SH-SY5Y (cell line): ENCODE measurements around the gene PTTG1IP.

ENCODE experiments used
- GATA2 ChIP-seq: IDR thresholded peaks from 2 replicates; pipeline ENCODE4 v1.6.1; 2011; ENCODE audit warnings: mild to moderate bottlenecking, low read depth, low read length
- GATA3 ChIP-seq: IDR thresholded peaks from 2 replicates; pipeline ENCODE4 v1.6.1; 2011; ENCODE audit warnings: low read depth, mild to moderate bottlenecking, low read length, moderate library complexity

- TF ChIP-seq GATA3: no peak
- no peak for TF ChIP-seq GATA2
These were observed 37.0 kb upstream of the PTTG1IP start for GRCh38 chr21:44910229-44911067.
